IPS-18c (cell line): ENCODE measurements around the gene TSPAN6.

Source experiments
- H3K4me3 ChIP-seq: 2 replicates; pipeline ENCODE4 v1.7.0; 2013; ENCODE audit warnings: low read depth, mild to moderate bottlenecking, low read length, moderate library complexity; ENCODE audit not compliant: insufficient read depth
- H3K9me3 ChIP-seq: one replicate; pipeline ENCODE4 v1.6.1; 2013; ENCODE audit warnings: mild to moderate bottlenecking, low read length, moderate library complexity; ENCODE audit not compliant: control insufficient read depth, insufficient read depth

The TSPAN6 gene

DNA sequence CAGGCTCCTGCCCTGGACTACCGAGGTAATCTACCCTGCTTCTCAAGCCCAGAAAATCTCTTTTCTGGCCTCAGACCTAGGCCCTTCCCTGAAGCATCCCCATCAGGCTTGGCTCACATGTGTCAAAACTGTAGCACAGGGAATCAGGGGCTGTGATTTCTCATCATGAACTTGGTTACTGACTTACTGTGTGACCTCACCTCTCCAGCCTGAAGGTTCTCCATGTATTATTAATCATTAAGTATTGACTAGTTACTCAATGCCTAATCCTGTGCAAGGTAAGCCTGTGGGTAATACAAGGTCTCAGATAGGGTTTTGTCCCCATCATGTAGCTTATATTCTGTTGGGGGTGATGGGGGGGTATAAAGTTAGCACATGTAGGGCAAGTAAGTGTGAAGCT is 14.2 kb upstream of the TSPAN6 start:
- H3K4me3 ChIP-seq = no peak overlapping the region
- H3K9me3 ChIP-seq = no peaks in the 10 kb centered on the region

GRCh38 chrX:100649550-100650356 is 13.1 kb upstream of the TSPAN6 start:
- Histone ChIP-seq H3K4me3 (peak overlapping the region; percentile 1; the same call in 1 of the 2 replicates), H3K9me3 (no peaks in the 10 kb centered on the region)

GRCh38 chrX:100648458-100649417 is 12.1 kb upstream of the TSPAN6 start:
- Histone ChIP-seq H3K9me3 (no peaks in the 10 kb centered on the region), H3K4me3 (no peak overlapping the region; the same call in 1 of the 2 replicates)

DNA sequence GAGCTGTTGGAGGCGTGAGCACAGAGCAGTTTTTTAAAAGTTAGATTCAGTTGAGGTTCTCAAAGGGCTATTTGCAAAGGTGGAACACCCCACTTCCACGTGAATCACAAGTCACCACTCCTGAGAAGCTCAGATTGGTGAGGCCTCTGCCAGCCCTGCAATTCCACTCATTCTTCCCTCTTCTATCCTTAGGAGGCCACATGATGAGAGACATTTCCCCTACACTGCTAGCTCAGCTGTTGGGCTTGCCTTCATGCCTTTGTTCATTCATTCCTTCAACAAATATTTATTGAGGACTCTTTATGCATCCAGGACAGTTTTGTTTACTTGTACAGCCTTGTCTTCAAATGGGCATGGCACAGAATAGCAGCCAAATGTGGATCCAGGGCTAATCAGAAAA is 11.1 kb upstream of the TSPAN6 start:
- Histone ChIP-seq H3K4me3 (no peak overlapping the region), H3K9me3 (no peaks in the 10 kb centered on the region)

DNA sequence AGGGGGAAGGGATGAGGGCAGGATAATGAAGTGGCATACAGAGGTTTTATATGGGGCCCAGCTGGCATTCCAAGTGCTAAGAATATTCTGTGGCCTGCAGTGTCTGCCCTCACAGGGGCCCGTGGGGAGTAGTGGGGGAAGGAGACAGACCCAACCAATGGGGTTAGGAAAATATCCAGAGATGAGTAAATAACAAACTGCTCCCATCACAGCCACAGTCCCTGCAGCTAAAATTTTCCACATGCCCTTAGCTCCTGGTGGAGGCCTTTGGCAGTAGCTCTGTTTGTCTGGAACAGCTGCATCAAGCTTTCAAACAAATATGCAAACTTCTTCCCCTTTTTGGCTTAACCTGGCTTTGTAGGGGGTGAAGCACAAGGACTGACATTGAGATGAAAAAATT is 10.5 kb upstream of the TSPAN6 start:
- no peak overlapping the region for H3K4me3 ChIP-seq
- H3K9me3 ChIP-seq = no peaks in the 10 kb centered on the region

- Histone ChIP-seq H3K4me3 (no peak overlapping the region), H3K9me3 (no peaks in the 10 kb centered on the region)
Measured at GRCh38 chrX:100645106-100645505, 8.5 kb upstream of the TSPAN6 start.

- Histone ChIP-seq H3K9me3 (no peaks in the 10 kb centered on the region), H3K4me3 (no peak within 1 kb of the TSS)
Measured at GRCh38 chrX:100643956-100644860, 7.6 kb upstream of the TSPAN6 start, which contains the start of gene SRPX2. Gene SRPX2, plus strand, starts transcription at chrX:100644199. Its CDS starts 2,124 bp downstream, at chrX:100646323.

- no peak overlapping the region for H3K4me3 ChIP-seq
- H3K9me3 ChIP-seq = no peaks in the 10 kb centered on the region
Measured at GRCh38 chrX:100643212-100643611, 6.6 kb upstream of the TSPAN6 start.

- H3K9me3 ChIP-seq = peaks cover 3% of the 10 kb centered on the region
- no peak overlapping the region for H3K4me3 ChIP-seq
Measured at GRCh38 chrX:100642290-100642689, 5.7 kb upstream of the TSPAN6 start.

DNA sequence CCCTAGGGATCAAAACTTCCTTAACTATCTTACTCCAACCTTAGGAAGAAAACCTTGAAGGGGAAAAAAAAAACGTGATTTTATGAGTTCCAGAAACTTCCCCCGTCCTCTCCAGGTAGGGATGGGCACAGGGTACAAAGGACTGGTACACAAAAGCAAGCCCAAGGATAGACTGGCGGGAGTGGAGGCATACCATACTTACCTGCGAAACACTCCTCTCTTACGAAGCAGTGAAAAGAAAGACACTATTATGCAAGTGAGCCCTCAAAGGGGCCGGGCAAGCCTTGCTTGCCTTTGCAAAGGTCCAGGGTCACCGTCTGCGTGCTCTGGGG is 651 bp downstream of the TSPAN6 start:
- Histone ChIP-seq H3K4me3 (peak overlapping the region; percentile 71), H3K9me3 (peaks cover 5% of the 10 kb centered on the region)

GRCh38 chrX:100635040-100635439 is 1.6 kb downstream of the TSPAN6 start:
- Histone ChIP-seq H3K4me3 (no peak overlapping the region; the same call in 1 of the 2 replicates), H3K9me3 (peaks cover 5% of the 10 kb centered on the region)

DNA sequence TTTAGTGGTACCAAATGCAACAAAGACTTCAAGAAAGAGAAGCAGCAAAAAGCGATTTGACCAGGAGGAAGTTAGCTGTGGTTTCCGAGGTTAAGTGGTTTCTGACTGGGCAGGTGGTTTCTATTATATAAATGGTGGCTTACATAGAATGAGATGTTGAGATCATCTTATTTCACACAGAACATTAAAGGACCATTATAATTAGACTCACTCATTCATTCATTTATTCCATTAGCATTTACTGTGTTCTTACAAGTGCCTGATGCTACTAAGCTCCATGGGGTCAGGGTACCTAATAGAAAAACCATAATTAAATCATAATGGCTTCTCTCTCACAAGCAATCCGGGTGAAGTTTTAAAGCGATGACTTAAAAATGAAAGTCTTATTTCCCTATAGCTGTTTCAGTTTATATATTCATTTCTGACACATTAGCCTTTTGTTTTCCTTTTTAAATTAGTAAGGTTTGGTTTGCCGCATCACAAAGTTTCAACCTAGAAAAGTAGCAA is 10.6 kb downstream of the TSPAN6 start:
- no peak overlapping the region for H3K4me3 ChIP-seq
- peaks cover 2% of the 10 kb centered on the region for H3K9me3 ChIP-seq

GRCh38 chrX:100623001-100623400 is 13.6 kb downstream of the TSPAN6 start:
- Histone ChIP-seq H3K4me3 (no peak overlapping the region), H3K9me3 (peaks cover 2% of the 10 kb centered on the region)

- H3K9me3 ChIP-seq = no peaks in the 10 kb centered on the region
- H3K4me3 ChIP-seq = no peak overlapping the region
Measured at GRCh38 chrX:100615005-100615404, 21.6 kb downstream of the TSPAN6 start.

GRCh38 chrX:100611951-100612350 is 24.7 kb downstream of the TSPAN6 start:
- Histone ChIP-seq H3K4me3 (no peak overlapping the region), H3K9me3 (no peaks in the 10 kb centered on the region)

GRCh38 chrX:100609591-100609990 is 27.0 kb downstream of the TSPAN6 start:
- Histone ChIP-seq H3K4me3 (no peak overlapping the region), H3K9me3 (no peaks in the 10 kb centered on the region)

GRCh38 chrX:100606753-100607152 is 29.9 kb downstream of the TSPAN6 start:
- Histone ChIP-seq H3K4me3 (no peak overlapping the region), H3K9me3 (no peaks in the 10 kb centered on the region)
